Globus pallidus (tissue), 1 donor: ENCODE data around the gene PIM3.
"Not testable (repeated sequence)": the region's sequence is repeated elsewhere in the genome, so short reads cannot be mapped to it uniquely, and the experiment has no call there.

Experiments used
- DNase-seq: peaks from one replicate; pipeline ENCODE4 v3.0.0-alpha.2; 2015; ENCODE audit warnings: low spot score

Gene PIM3

GRCh38 chr22:49943771-49944398 lies 16.7 kb upstream of the PIM3 start:
- no peak for DNase-seq

- no peak for DNase-seq
Measured at GRCh38 chr22:49944399-49944891, 16.1 kb upstream of the PIM3 start.

- DNase-seq, result not testable (repeated sequence)
Measured at GRCh38 chr22:49945042-49945794, 15.4 kb upstream of the PIM3 start.

GRCh38 chr22:49946612-49947295 lies 13.8 kb upstream of the PIM3 start:
- DNase-seq, result no peak

GRCh38 chr22:49947296-49947622 lies 13.3 kb upstream of the PIM3 start:
- no peak for DNase-seq

GRCh38 chr22:49948116-49948957 lies 12.2 kb upstream of the PIM3 start:
- no peak for DNase-seq

- no peak for DNase-seq
Measured at GRCh38 chr22:49948958-49949913, 11.3 kb upstream of the PIM3 start.

- no peak for DNase-seq
Measured at GRCh38 chr22:49949914-49950292, 10.7 kb upstream of the PIM3 start.

- DNase-seq, result no peak
Measured at GRCh38 chr22:49950396-49950994, 10.1 kb upstream of the PIM3 start.

GRCh38 chr22:49951000-49951677 lies 9.4 kb upstream of the PIM3 start:
- no peak for DNase-seq

GRCh38 chr22:49951678-49951985 lies 8.9 kb upstream of the PIM3 start:
- DNase-seq, result no peak

- no peak for DNase-seq
Measured at GRCh38 chr22:49951986-49952896, 8.3 kb upstream of the PIM3 start.

- no peak for DNase-seq
Measured at GRCh38 chr22:49953027-49953679, 7.4 kb upstream of the PIM3 start.

- DNase-seq, result no peak
Measured at GRCh38 chr22:49953680-49954344, 6.8 kb upstream of the PIM3 start.

GRCh38 chr22:49954354-49954753 lies 6.2 kb upstream of the PIM3 start:
- no peak for DNase-seq

GRCh38 chr22:49954991-49955580 lies 5.5 kb upstream of the PIM3 start:
- DNase-seq, result no peak

- no peak for DNase-seq
Measured at GRCh38 chr22:49955581-49956417, 4.8 kb upstream of the PIM3 start.
